ENCODE results near the gene SEC14L2.

SEC14L2 gene

DNA sequence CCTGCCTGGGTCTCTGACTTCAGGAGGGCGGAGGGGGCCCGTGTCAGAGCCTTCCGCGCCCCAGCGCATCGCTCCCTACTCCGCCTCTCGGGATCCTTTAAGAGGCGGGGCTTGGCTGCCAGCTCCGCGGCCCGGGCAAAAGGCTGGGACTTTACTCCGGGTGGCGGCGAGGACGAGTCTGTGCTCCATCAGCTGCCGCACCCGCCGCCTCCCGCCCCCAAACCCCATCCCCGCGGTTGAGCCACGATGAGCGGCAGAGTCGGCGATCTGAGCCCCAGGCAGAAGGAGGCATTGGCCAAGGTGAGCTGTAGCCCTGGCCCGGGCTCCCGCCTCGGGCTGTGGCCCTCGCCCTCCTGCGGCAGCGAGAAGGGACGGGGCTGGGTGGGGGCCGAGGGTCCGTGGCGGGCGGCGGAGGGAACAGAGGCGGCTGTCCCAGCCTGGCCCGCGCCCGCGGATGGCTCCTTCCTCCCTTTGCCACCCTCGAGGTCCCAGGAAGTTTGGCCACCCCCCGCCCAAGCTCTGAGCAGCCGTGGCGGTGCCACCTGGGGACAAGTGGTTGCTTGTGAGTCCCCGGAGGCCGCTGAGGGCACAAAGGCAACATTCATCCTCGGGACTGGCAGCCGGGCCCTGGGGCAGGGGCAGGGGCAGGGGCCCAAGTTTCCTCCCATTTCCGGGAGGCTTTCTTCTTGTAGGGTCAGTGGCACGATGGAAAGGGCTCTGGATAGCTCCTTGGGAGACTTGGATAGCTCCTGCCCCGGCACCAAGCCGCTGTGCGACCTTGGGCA, at the start of gene SEC14L2:
SEC14L2 (plus strand) TSS at position 148 of the 785 bp plus-strand sequence; CDS start at position 247, 99 bp downstream.
- no peak for FAIRE-seq

- no peak for FAIRE-seq
Observed at GRCh38 chr22:30347255-30347892, 49.4 kb upstream of the SEC14L2 start.

DNA sequence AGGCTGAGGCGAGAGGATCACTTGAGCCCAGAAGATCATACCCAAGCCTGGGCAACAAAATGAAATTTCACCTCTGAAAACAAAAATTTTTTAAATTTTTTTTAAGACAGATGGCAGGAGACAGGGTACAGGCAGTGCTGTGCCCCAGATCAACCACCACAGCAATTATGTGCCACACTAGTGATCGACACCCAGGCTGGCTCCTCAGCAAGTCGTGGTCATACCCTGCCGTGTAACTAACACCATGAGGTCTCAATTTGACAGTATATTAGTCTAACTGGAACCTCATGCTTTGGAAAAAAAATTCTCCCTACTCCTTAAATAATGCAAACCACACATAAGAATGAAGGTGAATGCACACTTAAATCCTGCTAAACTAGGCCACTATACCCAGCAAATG, 48.4 kb upstream of the SEC14L2 start:
- no peak for FAIRE-seq

GRCh38 chr22:30348809-30349208, 48.0 kb upstream of the SEC14L2 start:
- no peak for FAIRE-seq

- no peak for FAIRE-seq
Observed at GRCh38 chr22:30351226-30351625, 45.6 kb upstream of the SEC14L2 start.

DNA sequence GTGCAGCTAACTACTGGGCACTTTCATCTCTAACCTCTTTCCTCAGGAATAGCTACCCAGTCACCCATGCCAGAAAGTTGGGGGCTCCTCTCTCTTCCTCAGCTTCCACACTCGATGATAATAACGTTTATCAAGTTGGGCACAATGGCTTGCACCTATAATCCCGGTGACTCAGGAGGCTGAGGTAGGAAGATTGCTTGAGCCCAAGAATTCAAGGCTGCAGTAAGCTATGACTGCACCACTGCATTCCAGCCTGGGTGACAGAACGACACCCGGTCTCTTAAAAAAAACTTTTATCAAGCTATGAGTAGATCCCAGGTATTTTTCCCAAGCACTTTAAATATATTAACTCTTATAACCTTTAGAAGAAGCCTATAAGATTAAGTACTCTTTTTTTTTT, 42.2 kb upstream of the SEC14L2 start:
- FAIRE-seq = no peak

DNA sequence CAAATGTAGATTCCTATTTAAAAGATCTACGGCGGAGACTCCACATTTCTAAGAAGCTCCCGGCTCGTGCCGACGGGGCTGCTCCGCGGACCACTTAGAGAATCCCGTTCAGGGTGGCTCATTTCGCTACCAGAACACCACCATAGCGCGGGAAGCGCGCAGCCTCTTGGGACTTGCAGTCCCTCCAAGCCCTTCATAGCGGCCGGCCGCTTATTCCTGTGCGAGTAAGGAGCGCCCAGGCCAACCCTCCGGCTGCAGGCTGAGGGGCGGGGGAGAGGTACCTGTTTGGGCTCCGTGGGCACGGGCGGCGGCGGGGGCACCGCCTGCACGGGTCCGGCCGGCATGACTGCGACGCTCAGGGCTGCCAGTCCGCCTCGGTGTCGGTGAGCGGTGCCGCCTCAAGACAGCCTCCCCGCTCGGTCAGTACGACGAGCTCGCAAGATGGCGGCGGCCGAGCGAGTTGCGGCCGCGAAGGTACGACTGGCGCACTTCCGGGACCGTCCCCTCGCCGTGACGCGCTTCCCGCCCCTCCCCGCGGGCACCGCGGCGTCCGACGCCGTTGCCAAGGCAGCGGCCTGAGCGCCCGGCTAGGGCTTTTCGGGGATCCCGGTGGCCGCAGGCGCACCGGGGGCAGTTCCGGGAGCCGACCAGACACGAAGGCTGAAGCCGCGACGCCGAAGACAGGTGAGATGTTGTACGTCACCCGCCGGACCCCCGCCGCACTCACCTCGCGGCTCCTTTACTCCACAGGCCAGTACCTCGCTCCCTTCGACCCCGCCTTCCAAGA, 40.2 kb upstream of the SEC14L2 start, which contains the start of the genes CCDC157 and SF3A1:
CCDC157 (plus strand) TSS at position 559 of the 787 bp plus-strand sequence. CDS start 8,994 bp downstream, outside the sequence.
SF3A1 (minus strand) TSS at position 446 of the 787 bp plus-strand sequence; CDS start at position 344, 102 bp downstream.
- FAIRE-seq = no peak

DNA sequence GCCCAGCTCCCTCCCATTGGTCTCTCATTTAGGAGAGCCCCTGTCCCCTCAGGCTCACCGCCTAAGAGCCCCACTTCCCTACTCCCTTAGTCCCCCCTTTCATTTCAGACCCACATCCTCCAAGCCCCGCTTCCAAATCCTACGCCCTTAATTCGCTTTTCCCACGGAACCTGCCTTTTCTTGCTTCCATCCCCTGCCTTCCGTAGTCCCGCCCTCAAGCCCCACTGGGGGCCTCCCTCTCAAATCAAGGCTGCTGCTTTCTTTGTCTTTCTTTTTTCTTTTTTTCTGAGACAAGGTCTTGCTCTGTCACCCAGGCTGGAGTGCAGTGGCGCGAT, 39.6 kb upstream of the SEC14L2 start:
- no peak for FAIRE-seq

GRCh38 chr22:30357650-30358215, 39.1 kb upstream of the SEC14L2 start:
- no peak for FAIRE-seq

DNA sequence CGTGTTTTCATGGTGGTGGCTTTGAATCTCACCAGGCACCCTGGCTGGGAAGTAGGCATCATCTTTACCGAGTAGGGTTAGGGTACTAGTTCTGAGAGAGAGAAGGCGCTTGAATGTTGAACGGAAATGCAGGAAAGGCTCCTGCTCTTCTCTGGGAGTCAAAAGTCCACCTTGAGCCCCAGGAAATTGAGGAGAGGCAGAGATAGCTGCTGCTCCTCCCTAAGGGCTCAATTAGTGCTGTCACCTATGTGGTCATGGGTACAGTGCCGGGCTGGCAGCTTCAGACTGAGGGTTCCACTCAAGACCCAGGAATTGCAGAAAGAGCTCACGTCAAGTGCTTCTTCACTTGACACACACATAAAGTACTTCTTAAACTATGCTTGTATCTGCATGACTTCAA, 38.3 kb upstream of the SEC14L2 start:
- FAIRE-seq = no peak

- FAIRE-seq = no peak
Observed at GRCh38 chr22:30361916-30362650, 34.7 kb upstream of the SEC14L2 start.

- FAIRE-seq = no peak
Observed at GRCh38 chr22:30362651-30363281, 34.1 kb upstream of the SEC14L2 start.

- FAIRE-seq = no peak
Observed at GRCh38 chr22:30365891-30366290, 30.9 kb upstream of the SEC14L2 start.

DNA sequence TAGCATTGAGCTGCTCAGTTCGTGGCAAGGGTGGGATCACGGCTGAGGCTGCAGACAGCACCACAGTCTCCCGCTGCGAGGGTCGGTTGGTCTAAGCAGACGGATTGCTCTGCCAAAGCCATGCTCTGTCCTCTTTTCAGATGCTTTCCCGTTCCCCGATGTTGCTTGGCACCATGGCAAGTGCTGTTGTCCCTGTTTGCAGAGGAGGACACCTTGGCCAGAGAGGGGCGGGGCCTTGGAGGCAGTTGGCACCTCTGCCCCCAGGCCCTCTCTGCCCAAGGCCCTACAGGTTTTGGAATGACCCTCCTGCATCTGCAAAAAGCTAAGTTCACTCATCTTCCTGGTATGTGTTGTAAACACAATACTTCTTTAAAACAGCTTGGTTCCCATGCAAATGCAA, 28.4 kb upstream of the SEC14L2 start:
- no peak for FAIRE-seq

- FAIRE-seq = no peak
Observed at GRCh38 chr22:30370641-30371230, 26.1 kb upstream of the SEC14L2 start.

GRCh38 chr22:30371321-30371720, 25.5 kb upstream of the SEC14L2 start:
- FAIRE-seq = no peak

- FAIRE-seq = no peak
Observed at GRCh38 chr22:30371981-30372380, 24.8 kb upstream of the SEC14L2 start.

- no peak for FAIRE-seq
Observed at GRCh38 chr22:30372915-30373314, 23.9 kb upstream of the SEC14L2 start.

- no peak for FAIRE-seq
Observed at GRCh38 chr22:30373331-30374325, 23.2 kb upstream of the SEC14L2 start.

- no peak for FAIRE-seq
Observed at GRCh38 chr22:30375312-30375849, 21.4 kb upstream of the SEC14L2 start.

Measured in colon (tissue), 2 donors.